H7 (cell line): Measurements from ENCODE around the gene SLC16A10. TPM values are rescaled to one million over a fixed set of nuclear protein-coding genes. Genes with fewer than 3 reads are reported as not detected.

Source experiments
- DNase-seq: peaks from one replicate; pipeline ENCODE4 v3.0.0; 2012
- H3K27me3 ChIP-seq: 2 replicates; pipeline ENCODE4 v1.6.0; 2011; ENCODE audit warnings: mild to moderate bottlenecking, low read length; ENCODE audit not compliant: control insufficient read depth, insufficient read depth
- H3K36me3 ChIP-seq: replicated peaks from 2 replicates; pipeline ENCODE4 v1.5.1; 2011; ENCODE audit warnings: low read length; ENCODE audit not compliant: control insufficient read depth, insufficient read depth
- H3K4me3 ChIP-seq: 2 replicates; pipeline ENCODE4 v1.5.1; 2011; ENCODE audit warnings: low read depth, mild to moderate bottlenecking, control low read depth, low read length, moderate library complexity; ENCODE audit not compliant: insufficient read depth
- total RNA-seq: library from RNA; depleted of rRNA; stranded (reverse); fragments of >200 nt; shearing (Covaris generic); gene quantifications from 2 replicates; pipeline ENCODE4 v1.2.3, GENCODE V29; 2014; rRNA removed

SLC16A10 gene
- total RNA-seq, 1 experiment from 2014 or later: 5.1 TPM

DNA sequence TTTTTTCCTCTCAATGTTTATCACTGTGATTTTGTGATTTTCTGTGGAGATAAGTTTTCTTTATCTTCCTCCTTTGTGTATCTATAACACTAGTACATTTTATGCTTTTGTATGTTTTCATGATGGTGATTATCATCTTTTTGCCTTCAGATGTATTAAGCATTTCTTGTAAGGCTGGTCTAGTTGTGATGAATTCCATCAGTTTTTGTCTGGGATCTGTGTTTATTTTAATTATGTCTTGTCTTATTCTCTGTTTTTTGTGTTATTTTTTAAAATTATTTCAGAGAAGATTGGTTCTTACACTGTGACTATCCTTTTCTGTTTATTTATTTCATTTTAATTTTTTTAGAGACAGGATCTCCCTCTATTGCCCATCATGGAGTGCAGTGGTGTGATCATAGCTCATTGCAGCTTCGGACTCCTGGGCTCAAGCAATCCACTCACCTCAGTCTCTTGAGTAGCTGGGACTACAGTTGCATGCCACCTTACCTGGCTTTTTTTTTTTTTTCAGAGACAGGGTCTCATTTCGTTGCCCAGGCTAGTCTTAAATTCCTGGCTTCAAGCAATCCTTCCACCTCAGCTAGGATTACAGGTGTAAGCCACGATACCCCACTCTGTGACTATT is 187.4 kb downstream of the SLC16A10 start:
- no peak for DNase-seq
- Histone ChIP-seq H3K4me3 (no peak overlapping the region), H3K36me3 (peaks cover 14% of the 10 kb centered on the region), H3K27me3 (no peaks in the 10 kb centered on the region)

DNA sequence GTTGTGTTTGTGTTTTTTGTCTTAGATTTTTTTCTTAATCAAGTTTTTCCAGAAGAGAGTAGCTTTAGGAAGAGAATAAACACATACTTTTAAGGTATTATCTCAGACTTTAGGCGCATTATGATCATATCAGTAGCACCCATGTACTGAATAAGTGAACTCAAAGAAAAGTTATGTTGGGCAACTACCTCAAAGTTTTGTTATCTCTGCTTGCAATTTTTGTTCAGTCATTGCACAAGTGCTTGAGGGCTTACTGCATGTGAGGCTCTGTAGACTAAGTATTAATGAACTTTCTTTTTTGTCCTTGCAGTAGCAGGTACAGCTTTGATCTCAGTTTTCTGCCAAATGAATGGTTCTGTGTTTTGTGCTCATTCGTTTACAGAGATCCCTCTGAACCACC is 189.0 kb downstream of the SLC16A10 start:
- no peak for DNase-seq
- Histone ChIP-seq H3K36me3 (peaks cover 14% of the 10 kb centered on the region), H3K4me3 (no peak overlapping the region), H3K27me3 (no peaks in the 10 kb centered on the region)

DNA sequence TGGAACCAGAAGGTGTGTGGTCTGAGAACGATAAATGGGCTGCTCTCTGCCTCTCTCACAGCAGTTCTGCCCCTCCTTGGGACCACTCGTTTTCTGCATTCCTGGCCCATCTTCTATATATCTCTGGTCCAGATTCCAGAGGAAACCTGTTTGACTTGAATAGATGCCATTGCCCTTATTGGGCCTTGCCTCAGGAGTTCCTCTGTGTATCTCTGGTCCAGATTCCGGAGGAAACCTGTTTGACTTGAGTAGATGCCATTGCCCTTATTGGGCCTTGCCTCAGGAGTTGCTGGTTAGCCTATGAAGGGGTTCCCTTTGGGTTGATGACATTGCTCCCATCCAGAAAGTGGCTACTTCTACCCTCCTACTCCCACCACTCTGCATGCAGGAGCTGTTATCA is 189.4 kb downstream of the SLC16A10 start:
- no peak for DNase-seq
- Histone ChIP-seq H3K4me3 (no peak overlapping the region), H3K27me3 (no peaks in the 10 kb centered on the region), H3K36me3 (peaks cover 14% of the 10 kb centered on the region)

DNA sequence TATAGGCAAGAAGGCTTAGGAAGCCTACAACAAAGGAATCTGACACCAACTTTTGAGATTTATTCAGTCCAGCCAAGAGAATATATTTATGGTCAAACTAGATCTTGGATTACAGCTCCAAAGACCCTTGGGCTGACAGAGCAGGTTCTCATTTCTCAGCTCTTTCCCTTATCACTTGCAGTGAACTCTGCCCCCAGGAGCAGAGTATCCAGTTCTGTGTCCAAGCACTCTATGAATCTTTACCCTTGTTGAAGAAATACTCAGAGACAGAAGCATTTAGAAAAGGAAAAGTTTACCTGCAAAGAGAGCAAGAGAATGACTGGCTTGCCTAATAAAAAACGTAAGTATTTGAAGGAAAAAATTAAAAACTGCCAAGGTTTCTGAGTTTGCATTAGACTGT is 190.5 kb downstream of the SLC16A10 start:
- no peaks in the 10 kb centered on the region for H3K27me3 ChIP-seq
- H3K4me3 ChIP-seq: no peak overlapping the region
- peaks cover 15% of the 10 kb centered on the region for H3K36me3 ChIP-seq
- DNase-seq: no peak

DNA sequence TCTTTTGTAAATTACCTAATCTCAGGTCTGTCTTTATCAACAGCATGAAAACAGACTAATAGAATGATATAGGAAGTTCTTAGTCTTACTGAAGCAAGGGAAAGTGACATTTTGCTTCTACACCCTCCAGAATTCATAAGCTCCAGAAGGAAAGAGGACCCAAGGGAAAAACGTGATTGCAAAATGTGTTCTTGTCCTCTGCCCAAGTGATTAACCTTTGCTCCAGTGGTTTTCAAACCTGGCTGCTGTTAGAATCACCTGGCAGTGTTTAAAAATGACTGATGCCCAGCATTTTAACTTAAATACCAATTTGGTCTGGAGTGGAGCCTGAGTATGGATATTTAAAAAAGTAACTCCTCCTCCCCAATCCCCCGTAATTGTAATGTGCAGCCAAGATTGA is 191.4 kb downstream of the SLC16A10 start:
- no peaks in the 10 kb centered on the region for H3K27me3 ChIP-seq
- DNase-seq: no peak
- peaks cover 15% of the 10 kb centered on the region for H3K36me3 ChIP-seq
- no peak overlapping the region for H3K4me3 ChIP-seq

DNA sequence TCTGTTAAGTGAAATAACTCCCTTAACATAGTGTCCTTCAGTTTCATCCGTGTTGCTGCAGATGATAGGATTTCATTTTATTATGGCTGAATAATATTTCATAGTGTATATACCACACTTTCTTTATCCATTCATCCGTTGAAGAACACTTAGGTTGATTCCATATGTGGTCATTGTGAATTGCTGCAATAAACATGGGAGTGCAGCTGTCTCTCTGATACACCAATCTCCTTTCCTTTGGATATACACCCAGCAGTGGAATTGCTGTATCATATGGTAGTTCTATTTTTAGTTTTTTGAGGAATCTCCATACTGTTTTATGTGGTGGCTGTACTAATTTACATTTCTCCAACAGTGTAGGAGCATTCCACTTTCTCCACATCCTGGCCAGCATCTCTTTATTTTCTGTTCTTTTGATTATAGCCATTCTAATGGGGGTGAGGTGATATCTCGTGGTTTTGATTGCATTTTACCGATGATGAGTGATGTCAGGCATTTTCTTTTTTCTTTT is 193.2 kb downstream of the SLC16A10 start:
- Histone ChIP-seq H3K36me3 (peaks cover 15% of the 10 kb centered on the region), H3K4me3 (no peak overlapping the region), H3K27me3 (no peaks in the 10 kb centered on the region)
- no peak for DNase-seq

Other genes starting within 250 kb of the SLC16A10 start
- 124 and 129 TPM in 2 replicates for gene AMD1, start 212.7 kb upstream of the SLC16A10 start, total RNA-seq
- 37.1 and 46.0 TPM in 2 replicates for gene GTF3C6, start 128.8 kb upstream of the SLC16A10 start, total RNA-seq
- 35.5 and 46.2 TPM in 2 replicates for gene RPF2, start 105.5 kb upstream of the SLC16A10 start, total RNA-seq